K562 (cell line): Measurements from ENCODE around the gene DNASE2B.

Experiments
- POLR2A ChIP-seq: fragments of 450-650 bp; conservative IDR thresholded peaks from 2 replicates; pipeline ENCODE4 v1.6.1; 2016
- STAG1 ChIP-seq: sonication (generic); formaldehyde crosslinking; IDR thresholded peaks from 2 replicates; pipeline ENCODE4 v1.5.0; 2020; ENCODE audit warnings: missing genetic modification reagents, borderline replicate concordance
- U2AF1 ChIP-seq: fragments of 200-400 bp; formaldehyde crosslinking; optimal IDR thresholded peaks from 2 replicates; pipeline ENCODE3; 2017; ENCODE audit warnings: mild to moderate bottlenecking, low read depth, low read length, moderate library complexity
- U2AF2 ChIP-seq: fragments of 200-400 bp; formaldehyde crosslinking; optimal IDR thresholded peaks from 2 replicates; pipeline ENCODE3; 2017; ENCODE audit warnings: low read depth, mild to moderate bottlenecking, low read length
- ZNF140 ChIP-seq: fragments of 250-450 bp; sonication (Bioruptor Pico); IDR thresholded peaks from 2 replicates; pipeline ENCODE4 v1.8.0; 2021; ENCODE audit warnings: moderate library complexity, mild to moderate bottlenecking, inconsistent platforms
- TF ChIP-seq, protein P1 (sequence below), 3 experiments: IDR thresholded peaks in 2 of 3; conservative IDR thresholded peaks in 1 of 3; 2 replicates each; pipeline ENCODE4 v1.5.1; 2011 to 2012; ENCODE audit warnings: low read length in 3 of 3, mild to moderate bottlenecking in 3 of 3, control low read depth in 2 of 3, improper control_type of control experiment in 1 of 3, inconsistent platforms in 1 of 3, low read depth in 1 of 3, mixed read lengths in 1 of 3, moderate library complexity in 1 of 3; ENCODE audit not compliant: insufficient read depth in 2 of 3
- TF ChIP-seq, protein P2 (sequence below): sonication (generic); formaldehyde crosslinking; IDR thresholded peaks from 2 replicates; pipeline ENCODE4 v1.5.0; 2020; ENCODE audit warnings: missing genetic modification reagents

DNA sequence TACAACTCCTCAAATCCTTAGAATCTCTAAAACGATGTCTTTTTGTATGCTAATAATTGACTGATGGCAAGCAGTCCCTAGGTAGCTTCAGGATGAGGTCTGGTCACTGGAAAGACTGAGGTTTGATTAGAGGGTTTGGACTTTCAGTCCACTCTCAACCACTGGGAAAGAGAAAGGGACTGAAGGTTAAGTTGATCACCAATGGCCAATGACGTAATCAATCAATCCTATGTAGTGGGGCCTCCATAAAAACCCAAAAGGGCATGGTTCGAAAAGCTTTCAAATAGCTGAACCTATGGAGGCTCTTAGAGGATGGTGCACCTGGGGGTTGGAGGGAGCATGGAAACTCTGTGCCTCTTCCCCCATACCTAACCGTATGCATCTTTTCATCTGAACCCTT is 39.6 kb upstream of the DNASE2B start:
- TF ChIP-seq, protein P1, sequence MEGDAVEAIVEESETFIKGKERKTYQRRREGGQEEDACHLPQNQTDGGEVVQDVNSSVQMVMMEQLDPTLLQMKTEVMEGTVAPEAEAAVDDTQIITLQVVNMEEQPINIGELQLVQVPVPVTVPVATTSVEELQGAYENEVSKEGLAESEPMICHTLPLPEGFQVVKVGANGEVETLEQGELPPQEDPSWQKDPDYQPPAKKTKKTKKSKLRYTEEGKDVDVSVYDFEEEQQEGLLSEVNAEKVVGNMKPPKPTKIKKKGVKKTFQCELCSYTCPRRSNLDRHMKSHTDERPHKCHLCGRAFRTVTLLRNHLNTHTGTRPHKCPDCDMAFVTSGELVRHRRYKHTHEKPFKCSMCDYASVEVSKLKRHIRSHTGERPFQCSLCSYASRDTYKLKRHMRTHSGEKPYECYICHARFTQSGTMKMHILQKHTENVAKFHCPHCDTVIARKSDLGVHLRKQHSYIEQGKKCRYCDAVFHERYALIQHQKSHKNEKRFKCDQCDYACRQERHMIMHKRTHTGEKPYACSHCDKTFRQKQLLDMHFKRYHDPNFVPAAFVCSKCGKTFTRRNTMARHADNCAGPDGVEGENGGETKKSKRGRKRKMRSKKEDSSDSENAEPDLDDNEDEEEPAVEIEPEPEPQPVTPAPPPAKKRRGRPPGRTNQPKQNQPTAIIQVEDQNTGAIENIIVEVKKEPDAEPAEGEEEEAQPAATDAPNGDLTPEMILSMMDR (IDR thresholded peaks at IDR 0.05 in 2 of 3, conservative IDR thresholded peaks at IDR 0.05 in 1 of 3; ENCODE audit: insufficient read depth in 2 of 3, low read depth in 1 of 3, low read length in 3 of 3), result no peak
- TF ChIP-seq POLR2A, result no peak
- TF ChIP-seq U2AF1, result no peak
- no peak for TF ChIP-seq ZNF140 (CRISPR knock-in tag)
- TF ChIP-seq, protein P2, sequence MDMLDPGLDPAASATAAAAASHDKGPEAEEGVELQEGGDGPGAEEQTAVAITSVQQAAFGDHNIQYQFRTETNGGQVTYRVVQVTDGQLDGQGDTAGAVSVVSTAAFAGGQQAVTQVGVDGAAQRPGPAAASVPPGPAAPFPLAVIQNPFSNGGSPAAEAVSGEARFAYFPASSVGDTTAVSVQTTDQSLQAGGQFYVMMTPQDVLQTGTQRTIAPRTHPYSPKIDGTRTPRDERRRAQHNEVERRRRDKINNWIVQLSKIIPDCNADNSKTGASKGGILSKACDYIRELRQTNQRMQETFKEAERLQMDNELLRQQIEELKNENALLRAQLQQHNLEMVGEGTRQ (CRISPR knock-in tag), result no peak
- TF ChIP-seq STAG1, result no peak
- TF ChIP-seq U2AF2, result no peak
